Heart left ventricle (tissue), 13 donors: Measurements from ENCODE around the gene VPS26C.

Experiments used
- POLR2A ChIP-seq, 2 donors: fragments of 450-650 bp; IDR thresholded peaks; one replicate each; pipeline ENCODE4 v1.6.1; 2017; ENCODE audit warnings: antibody characterized with exemption in 2 of 2, mild to moderate bottlenecking in 2 of 2, moderate library complexity in 2 of 2
- TF ChIP-seq, protein P1 (sequence below), 12 donors: fragments of 200-600 bp; sonication (generic) in 4 of 12; IDR thresholded peaks; one replicate each; pipeline versions ENCODE4 v1.5.0 to v1.8.0; 2018 to 2022; ENCODE audit warnings: antibody characterized with exemption in 12 of 12, mild to moderate bottlenecking in 5 of 12
- donor health status: ischemic (EF 13 %, LVEDD 7.1; RV severe dilation, severe dysfunction).
- donor health status: DM: no; HTN: yes; CAD: no.
- donor health status: DM: no; HTN: no; CAD: no.
- donor health status: ischemic (EF 25% LVEDD 6.9; RV normal size, moderate dysfunction).
- donor health status: ischemic (EF 25% LVEDD 5.7; RV mildly dilated, moderate dysfunction).
- donor health status: ischemic (EF 35%, LVEDD 5.7; RV mildly dilated, moderate dysfunction).
- donor health status: nonischemic (EF 11% LVEDD 7.7; RV severe dilation, severe dysfunction).
- donor health status: DM: yes; HTN: yes; CAD: no.
- donor health status: PGD.
- donor health status: ischemic (EF 29% LVEDD 5.4; RV normal size, mild dysfunction).
- donor health status: nonischemic (EF 23%, LVEDD 6.1; RV moderate dilation, normal function).

DNA sequence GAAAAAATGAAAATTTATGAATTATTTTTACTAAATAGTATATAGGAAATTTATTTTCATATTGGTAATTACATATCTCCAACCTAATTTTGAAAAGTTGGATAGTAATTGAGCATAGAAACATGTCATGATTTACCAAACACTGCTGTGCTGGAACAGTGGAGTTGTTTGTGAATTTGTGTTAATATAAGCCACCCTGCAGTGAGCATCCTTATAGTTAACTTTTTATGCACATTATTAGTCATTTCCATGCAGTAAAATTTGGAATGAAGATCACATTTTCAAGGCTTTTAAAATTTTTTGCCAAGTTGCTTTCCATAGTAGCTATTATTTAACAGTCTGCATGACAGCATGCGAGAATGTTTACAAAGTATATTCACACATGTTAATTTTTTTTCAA, 78.3 kb downstream of the VPS26C start:
- TF ChIP-seq, protein P1, sequence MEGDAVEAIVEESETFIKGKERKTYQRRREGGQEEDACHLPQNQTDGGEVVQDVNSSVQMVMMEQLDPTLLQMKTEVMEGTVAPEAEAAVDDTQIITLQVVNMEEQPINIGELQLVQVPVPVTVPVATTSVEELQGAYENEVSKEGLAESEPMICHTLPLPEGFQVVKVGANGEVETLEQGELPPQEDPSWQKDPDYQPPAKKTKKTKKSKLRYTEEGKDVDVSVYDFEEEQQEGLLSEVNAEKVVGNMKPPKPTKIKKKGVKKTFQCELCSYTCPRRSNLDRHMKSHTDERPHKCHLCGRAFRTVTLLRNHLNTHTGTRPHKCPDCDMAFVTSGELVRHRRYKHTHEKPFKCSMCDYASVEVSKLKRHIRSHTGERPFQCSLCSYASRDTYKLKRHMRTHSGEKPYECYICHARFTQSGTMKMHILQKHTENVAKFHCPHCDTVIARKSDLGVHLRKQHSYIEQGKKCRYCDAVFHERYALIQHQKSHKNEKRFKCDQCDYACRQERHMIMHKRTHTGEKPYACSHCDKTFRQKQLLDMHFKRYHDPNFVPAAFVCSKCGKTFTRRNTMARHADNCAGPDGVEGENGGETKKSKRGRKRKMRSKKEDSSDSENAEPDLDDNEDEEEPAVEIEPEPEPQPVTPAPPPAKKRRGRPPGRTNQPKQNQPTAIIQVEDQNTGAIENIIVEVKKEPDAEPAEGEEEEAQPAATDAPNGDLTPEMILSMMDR (IDR thresholded peaks at IDR 0.05) = no peak
- no peak for TF ChIP-seq POLR2A (IDR thresholded peaks at IDR 0.05)
